K562 (cell line): ENCODE data around the gene AFDN. TPM values are rescaled to one million over a fixed set of nuclear protein-coding genes. Genes with fewer than 3 reads are reported as not detected.

Source experiments
- ATAC-seq: fragments of 200-7000 bp; cut with Tn5 transposase; 3 replicates; pipeline ENCODE4 v1.9.1; 2020; ENCODE audit warnings: moderate library complexity
- BruUV-seq: library from RNA; stranded (reverse); fragments of 400-500 nt; replicated peaks from 2 replicates; lab custom pipeline; 2021; lab: Mats Ljungman, UMichigan
- CTCF ChIA-PET: fragments of 300-600 bp; formaldehyde crosslinking; extraction: SDS; loops from one replicate; lab custom pipeline; 2021; ENCODE audit warnings: low intra/inter-chr PET ratio; lab: Yijun Ruan, JAX
- POLR2A ChIA-PET: fragments of 300-600, 350-650 bp; sonication (Branson Sonifier 250); formaldehyde crosslinking; extraction: SDS; loops from one replicate; lab custom pipeline; 2021; ENCODE audit warnings: antibody characterized with exemption, inconsistent platforms; lab: Yijun Ruan, JAX
- DNase-seq, 4 experiments: peaks; one replicate each; pipeline versions ENCODE4 v3.0.0 to v3.0.0-alpha.2; 2011 to 2018; ENCODE audit warnings: low spot score in 3 of 4, mixed read lengths in 3 of 4; ENCODE audit errors: extremely low read depth in 1 of 4
- FAIRE-seq: peaks from 2 replicates; lab custom pipeline; 2011; peaks lifted over from hg19 to GRCh38; lab: Jason Lieb, UNC
- H2AFZ ChIP-seq: 2 replicates; pipeline ENCODE4 v1.6.0; 2011; ENCODE audit warnings: low read depth, low read length, control low read depth, inconsistent platforms
- H3K27ac ChIP-seq: fragments of 200-600 bp; 3 replicates; pipeline ENCODE4 v1.8.0; 2011; ENCODE audit warnings: low read depth, mild to moderate bottlenecking, control low read depth, inconsistent platforms, low read length, moderate library complexity, mixed read lengths; ENCODE audit errors: extremely low read depth
- H3K27me3 ChIP-seq, 2 experiments: fragments of 300-600 bp in 1 of 2; 2 replicates in 1 of 2; 3 replicates in 1 of 2; pipeline versions ENCODE4 v1.6.0 to v1.8.0; 2011; ENCODE audit warnings: inconsistent platforms in 2 of 2, low read length in 2 of 2, mild to moderate bottlenecking in 1 of 2, mixed read lengths in 1 of 2, moderate library complexity in 1 of 2; ENCODE audit not compliant: control insufficient read depth in 2 of 2, insufficient read depth in 2 of 2
- H3K36me3 ChIP-seq: fragments of 300-600 bp; 3 replicates; pipeline ENCODE4 v1.8.0; 2011; ENCODE audit warnings: mild to moderate bottlenecking, low read length, inconsistent platforms; ENCODE audit not compliant: control insufficient read depth, insufficient read depth
- H3K4me1 ChIP-seq, 2 experiments: fragments of 200-600 bp in 1 of 2; replicated peaks in 1 of 2; 2 replicates in 1 of 2; 3 replicates in 1 of 2; pipeline versions ENCODE4 v1.5.1 to v1.8.0; 2011; ENCODE audit warnings: inconsistent platforms in 2 of 2, low read length in 2 of 2, mild to moderate bottlenecking in 1 of 2, mixed read lengths in 1 of 2, moderate library complexity in 1 of 2; ENCODE audit not compliant: control insufficient read depth in 2 of 2, insufficient read depth in 2 of 2
- H3K4me2 ChIP-seq: 2 replicates; pipeline ENCODE4 v1.6.1; 2011; ENCODE audit warnings: low read length, control low read depth, inconsistent platforms, mixed read lengths; ENCODE audit not compliant: insufficient read depth
- H3K4me3 ChIP-seq: fragments of 200-600 bp; sonication (generic), shearing (Covaris generic); 2 replicates; pipeline ENCODE4 v1.5.1; 2016; ENCODE audit warnings: control low read depth, inconsistent platforms
- H3K79me2 ChIP-seq: fragments of 200-600 bp; 3 replicates; pipeline ENCODE4 v1.8.0; 2011; ENCODE audit warnings: low read length, inconsistent platforms; ENCODE audit not compliant: control insufficient read depth, insufficient read depth
- H3K9ac ChIP-seq, 2 experiments: 2 replicates each; pipeline versions ENCODE4 v1.6.0 to v1.6.1; 2011; ENCODE audit warnings: low read depth in 2 of 2, low read length in 2 of 2, control low read depth in 1 of 2, inconsistent platforms in 1 of 2, mild to moderate bottlenecking in 1 of 2, mixed read lengths in 1 of 2; ENCODE audit not compliant: insufficient read depth in 1 of 2
- H3K9me1 ChIP-seq: one replicate; pipeline ENCODE4 v1.6.0; 2011; ENCODE audit warnings: inconsistent platforms, mild to moderate bottlenecking, low read length, moderate library complexity; ENCODE audit not compliant: control insufficient read depth, insufficient read depth
- H3K9me3 ChIP-seq: replicated peaks from 2 replicates; pipeline ENCODE4 v1.5.1; 2011; ENCODE audit warnings: low read depth, low read length, inconsistent platforms; ENCODE audit not compliant: control insufficient read depth, insufficient read depth
- H4K20me1 ChIP-seq: replicated peaks from 2 replicates; pipeline ENCODE4 v1.6.1; 2011; ENCODE audit warnings: low read length, inconsistent platforms, mixed read lengths; ENCODE audit not compliant: control insufficient read depth, insufficient read depth
- NFE2L1 ChIP-seq: fragments of 450-650 bp; IDR thresholded peaks from 2 replicates; pipeline ENCODE4 v1.6.1; 2016; ENCODE audit warnings: missing genetic modification characterization, low read depth, mild to moderate bottlenecking, missing compliant biosample characterization, moderate library complexity, borderline replicate concordance
- POLR2AphosphoS5 ChIP-seq: IDR thresholded peaks from 2 replicates; pipeline ENCODE4 v1.6.1; 2011; ENCODE audit warnings: mild to moderate bottlenecking, low read depth, low read length, moderate library complexity; ENCODE audit not compliant: control insufficient read depth, insufficient read depth
- TRIM28 ChIP-seq: fragments of 450-650 bp; IDR thresholded peaks from 2 replicates; pipeline ENCODE4 v1.6.1; 2017
- WGBS: fragments of 100-300 bp; shearing (Covaris generic); methylation state at CpG from one replicate; pipeline ENCODE4 v1.1.6; 2016; ENCODE audit warnings: low coverage, mixed read lengths; ENCODE audit not compliant: insufficient coverage; ENCODE audit errors: missing lambda C conversion rate; 5-methylcytosine and 5-hydroxymethylcytosine counted together
- in situ Hi-C: fragments of 300-500 bp; cut with MboI; formaldehyde crosslinking; loops from 4 replicates; pipeline ENCODE4 v1.15.0; 2018; ENCODE audit warnings: inconsistent platforms, mixed read lengths
- intact Hi-C: fragments of 100-400 bp; cut with micrococcal nuclease; formaldehyde crosslinking; loops from 2 replicates; pipeline ENCODE4 v1.14.2; 2022
- polyA plus RNA-seq, 8 experiments: library from polyadenylated mRNA; depleted of rRNA in 4 of 8; stranded (reverse) in 5 of 8; unstranded in 3 of 8; fragments of >200 nt; fragmentation: Nextera tagmentation in 2 of 8; fragmentation: Illumina TruSeq in 1 of 8; extraction: Ambion mirVana in 2 of 8; extraction: Trizol in 1 of 8; gene quantifications; 2 replicates each; pipeline versions ENCODE4 v1.2.1 to v1.2.3, GENCODE V29; 2011 to 2014; ENCODE audit warnings: inconsistent platforms in 1 of 8, missing spikeins in 1 of 8
- total RNA-seq, 7 experiments: library from RNA; depleted of rRNA in 6 of 7; stranded (reverse); fragments of >200 nt in 6 of 7; fragmentation: Illumina TruSeq in 2 of 7; extraction: Trizol in 2 of 7; gene quantifications; 2 replicates each; pipeline versions ENCODE4 v1.2.1 to v1.2.3, GENCODE V29; 2011 to 2021; ENCODE audit warnings: low replicate concordance in 1 of 7
- TF ChIP-seq, protein P1 (sequence below): fragments of 250-450 bp; sonication (Bioruptor Pico); IDR thresholded peaks from 2 replicates; pipeline ENCODE4 v1.6.1; 2021; ENCODE audit warnings: mild to moderate bottlenecking
- TF ChIP-seq, protein P2 (sequence below): fragments of 250-450 bp; sonication (Bioruptor Pico); IDR thresholded peaks from 2 replicates; pipeline ENCODE4 v1.8.0; 2021; ENCODE audit warnings: moderate library complexity, mild to moderate bottlenecking, inconsistent platforms

AFDN gene
- total and polyA plus RNA-seq, 9 of the 15 experiments (the other 6 are each of a cell fraction or from before 2014, with no cell fraction given): 7.2 to 129 (median 105) TPM

DNA sequence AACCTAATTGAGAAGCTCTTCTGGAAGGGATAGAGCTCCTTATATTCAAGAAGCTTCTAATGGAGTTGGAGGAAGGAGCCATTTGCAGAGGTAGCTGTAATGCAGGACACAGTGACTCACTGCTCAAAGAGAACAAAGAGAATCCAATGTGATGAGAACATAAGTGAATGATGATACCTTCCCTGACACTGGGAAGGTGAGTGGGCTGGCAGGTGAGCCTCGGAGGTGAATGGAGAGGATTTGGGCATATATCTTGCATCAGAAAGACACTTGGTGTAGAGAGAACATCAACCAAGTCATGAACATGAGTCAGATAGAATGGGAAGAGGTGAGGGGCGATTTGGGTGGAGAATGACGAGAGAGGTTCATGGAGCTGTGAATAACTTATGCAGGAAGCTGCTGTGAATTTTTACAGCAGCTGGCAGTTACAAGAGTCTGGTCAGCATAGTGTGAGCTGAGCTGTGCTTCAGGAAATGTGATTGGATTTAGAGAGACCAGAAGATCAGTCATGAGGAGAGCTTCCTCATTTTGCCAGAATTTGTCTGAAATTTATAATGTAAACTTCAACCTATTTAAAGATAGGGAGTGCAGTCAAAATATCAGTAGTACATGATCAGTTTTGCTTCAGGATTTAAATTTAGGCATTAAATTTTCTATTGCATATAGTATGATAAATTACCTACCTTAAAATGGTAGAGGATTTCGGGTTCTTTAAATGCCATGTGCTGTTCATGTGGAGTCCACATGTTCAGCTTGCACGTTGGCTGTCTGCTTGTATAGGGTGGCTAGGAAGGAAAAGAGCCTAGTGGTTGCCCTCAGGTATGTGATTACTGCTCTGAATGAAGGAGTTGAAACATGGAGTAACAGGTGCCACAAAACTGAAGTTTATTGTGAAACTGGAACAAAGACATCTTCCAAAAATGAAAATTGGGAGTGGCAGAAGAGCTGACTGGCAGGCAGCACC is 111.5 kb downstream of the AFDN start:
- peaks cover 47% of the 10 kb centered on the region for H3K36me3 ChIP-seq
- no peak overlapping the region for H3K9ac ChIP-seq
- no peaks in the 10 kb centered on the region for H3K27me3 ChIP-seq
- H3K79me2 ChIP-seq: no peaks in the 10 kb centered on the region
- H3K4me3 ChIP-seq: no peak overlapping the region
- no peaks in the 10 kb centered on the region for H3K9me3 ChIP-seq
- peaks cover 8% of the 10 kb centered on the region for H3K9me1 ChIP-seq
- CTCF ChIA-PET: no interaction called here
- DNase-seq: no peak
- in situ Hi-C loops (no loop called here), intact Hi-C loops (no loop called here)
- H4K20me1 ChIP-seq: no peaks in the 10 kb centered on the region; the same call in 1 of the 2 replicates
- TF ChIP-seq, protein P1, sequence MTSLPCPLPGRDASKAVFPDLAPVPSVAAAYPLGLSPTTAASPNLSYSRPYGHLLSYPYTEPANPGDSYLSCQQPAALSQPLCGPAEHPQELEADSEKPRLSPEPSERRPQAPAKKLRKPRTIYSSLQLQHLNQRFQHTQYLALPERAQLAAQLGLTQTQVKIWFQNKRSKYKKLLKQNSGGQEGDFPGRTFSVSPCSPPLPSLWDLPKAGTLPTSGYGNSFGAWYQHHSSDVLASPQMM: no peak
- TF ChIP-seq NFE2L1 (tag) (no peak), POLR2AphosphoS5 (0 out of 2 replicates have a peak, but pooled peaks have one; percentile 15), TRIM28 (no peak)
- TF ChIP-seq, protein P2, sequence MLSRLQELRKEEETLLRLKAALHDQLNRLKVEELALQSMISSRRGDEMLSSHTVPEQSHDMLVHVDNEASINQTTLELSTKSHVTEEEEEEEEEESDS: no peak
- POLR2A ChIA-PET: interaction anchor here (1.4 kb wide), 1 partner anchor 12 kb away, joined by 6 read pairs; no protein-coding TSS in a partner anchor
- no peak overlapping the region for H2AFZ ChIP-seq
- no peak for FAIRE-seq
- WGBS: 90% methylated on average over 5 of the region's 5 CpGs
- no peak overlapping the region for H3K4me2 ChIP-seq
- no peak overlapping the region for H3K27ac ChIP-seq
- no peak for ATAC-seq
- H3K4me1 ChIP-seq: no peaks in the 10 kb centered on the region
- BruUV-seq: no TSS peak
